CD4-positive, alpha-beta T cell treated with Interleukin-21 for 1 hour (primary cell): Measurements from ENCODE around the gene LDAF1.

Source experiments
- DNase-seq: peaks from one replicate; pipeline ENCODE4 v3.0.0-alpha.2; 2020

LDAF1 gene

DNA sequence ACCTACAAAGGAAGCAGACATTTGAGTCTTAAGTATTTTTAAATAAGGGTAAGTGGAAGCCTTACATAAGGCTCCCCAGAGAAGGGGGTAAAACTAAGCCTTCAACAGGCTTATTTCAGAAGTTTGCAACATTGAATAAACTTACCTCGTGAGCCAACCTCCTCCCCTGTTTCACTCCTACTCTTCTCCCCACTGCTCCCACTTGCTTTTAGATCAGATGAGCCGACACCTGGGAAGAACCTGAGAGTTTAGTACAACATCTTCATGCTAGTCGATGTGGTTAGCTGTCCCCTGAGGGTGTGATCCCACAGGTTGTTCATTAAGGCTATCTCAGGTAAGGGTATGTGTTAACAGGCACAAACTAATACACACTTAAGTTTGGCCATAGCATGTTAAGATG is 39.1 kb downstream of the LDAF1 start:
- DNase-seq = no peak

DNA sequence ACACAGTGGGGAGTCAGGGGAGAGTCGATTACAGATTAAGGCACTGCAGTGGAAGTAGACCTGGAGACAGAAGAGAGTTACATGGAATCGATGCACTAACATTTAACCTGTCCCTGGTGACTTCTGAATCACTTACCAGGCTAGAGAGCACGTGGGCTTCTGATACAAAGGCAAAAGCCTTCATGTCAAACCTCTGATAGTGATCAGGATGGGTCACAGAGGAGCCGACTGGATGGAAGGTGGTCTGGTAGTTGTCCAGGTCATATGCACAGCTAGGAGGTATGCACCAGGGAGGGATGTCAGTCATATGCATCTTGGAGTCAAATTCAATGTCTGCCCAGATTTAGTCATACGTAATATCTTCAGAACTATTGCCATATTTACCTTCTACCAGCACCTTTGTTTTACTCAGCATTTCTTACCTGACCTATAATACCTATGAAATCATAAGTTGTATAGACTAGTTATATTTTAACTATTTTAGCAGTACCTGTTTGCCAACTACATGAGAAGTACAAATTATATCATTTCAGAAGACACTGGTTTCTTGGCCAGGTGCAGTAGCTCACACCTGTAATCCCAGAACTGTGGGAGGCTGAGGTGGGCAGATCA is 41.2 kb downstream of the LDAF1 start:
- DNase-seq = no peak

DNA sequence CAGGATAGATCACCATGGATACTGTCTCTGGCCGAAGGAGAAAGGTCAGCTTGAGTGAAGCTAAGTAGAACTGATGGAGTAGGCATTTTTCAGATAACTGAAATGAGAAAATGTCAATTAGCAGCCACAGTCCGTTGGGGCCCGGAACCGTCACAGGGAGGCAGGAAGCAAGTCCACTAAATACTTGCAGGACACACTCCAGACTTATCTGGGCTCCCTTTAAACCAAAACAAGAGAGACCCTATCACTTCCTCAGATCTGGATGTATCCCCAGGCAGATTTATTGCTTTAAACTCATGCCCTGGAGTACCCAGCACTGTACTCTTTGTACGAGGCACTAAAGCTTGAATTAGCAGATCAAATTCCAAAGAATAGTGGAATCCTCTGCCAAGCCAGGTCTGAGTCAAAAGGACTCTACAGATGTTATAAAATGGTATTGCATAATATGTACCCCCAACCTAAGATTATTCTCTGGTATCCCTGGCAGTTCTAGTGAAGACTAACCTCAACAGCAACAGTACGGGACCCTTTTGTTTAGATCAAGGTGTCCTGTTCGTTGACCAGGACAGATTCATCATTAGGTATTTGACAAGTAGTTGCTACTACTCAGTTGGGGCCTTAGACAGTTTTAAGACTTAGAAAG is 44.8 kb downstream of the LDAF1 start:
- no peak for DNase-seq

DNA sequence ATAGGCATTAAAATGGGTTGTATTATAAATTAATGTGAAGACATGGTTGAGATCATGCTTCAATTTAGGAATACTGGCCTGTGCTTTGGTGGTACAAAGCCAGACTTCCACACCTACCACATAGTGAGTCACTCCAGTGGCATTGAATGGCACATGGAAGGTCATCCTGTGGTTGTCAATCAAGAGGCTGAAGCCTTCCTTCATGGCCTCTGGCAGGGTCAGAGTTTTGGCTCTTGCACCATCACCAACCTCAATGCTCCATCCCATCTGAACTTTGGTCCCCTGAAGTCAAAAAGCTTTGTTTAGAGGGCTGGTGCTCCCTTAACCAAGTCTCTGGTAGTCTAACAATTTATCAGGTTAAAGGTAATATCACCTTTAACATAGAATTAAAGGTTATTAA is 46.8 kb downstream of the LDAF1 start:
- no peak for DNase-seq

DNA sequence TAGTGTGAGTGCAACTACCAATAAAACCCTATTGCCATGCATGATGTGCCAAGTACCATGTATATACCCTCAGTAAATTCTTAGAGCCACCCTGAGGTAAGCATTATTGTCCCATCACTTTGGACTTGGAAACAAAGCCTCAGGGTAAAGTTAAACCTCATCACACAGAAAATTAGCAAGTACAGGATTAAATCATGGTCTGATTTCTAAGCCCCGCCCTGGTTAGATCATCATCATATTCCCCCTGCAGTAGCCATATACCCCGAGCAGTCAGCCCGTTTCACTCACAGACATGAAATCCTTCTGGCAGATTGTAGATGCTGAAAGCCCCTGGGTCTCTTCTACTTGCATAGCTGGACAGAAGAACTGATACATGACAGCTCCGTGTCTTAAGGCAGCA is 48.1 kb downstream of the LDAF1 start:
- DNase-seq = no peak

DNA sequence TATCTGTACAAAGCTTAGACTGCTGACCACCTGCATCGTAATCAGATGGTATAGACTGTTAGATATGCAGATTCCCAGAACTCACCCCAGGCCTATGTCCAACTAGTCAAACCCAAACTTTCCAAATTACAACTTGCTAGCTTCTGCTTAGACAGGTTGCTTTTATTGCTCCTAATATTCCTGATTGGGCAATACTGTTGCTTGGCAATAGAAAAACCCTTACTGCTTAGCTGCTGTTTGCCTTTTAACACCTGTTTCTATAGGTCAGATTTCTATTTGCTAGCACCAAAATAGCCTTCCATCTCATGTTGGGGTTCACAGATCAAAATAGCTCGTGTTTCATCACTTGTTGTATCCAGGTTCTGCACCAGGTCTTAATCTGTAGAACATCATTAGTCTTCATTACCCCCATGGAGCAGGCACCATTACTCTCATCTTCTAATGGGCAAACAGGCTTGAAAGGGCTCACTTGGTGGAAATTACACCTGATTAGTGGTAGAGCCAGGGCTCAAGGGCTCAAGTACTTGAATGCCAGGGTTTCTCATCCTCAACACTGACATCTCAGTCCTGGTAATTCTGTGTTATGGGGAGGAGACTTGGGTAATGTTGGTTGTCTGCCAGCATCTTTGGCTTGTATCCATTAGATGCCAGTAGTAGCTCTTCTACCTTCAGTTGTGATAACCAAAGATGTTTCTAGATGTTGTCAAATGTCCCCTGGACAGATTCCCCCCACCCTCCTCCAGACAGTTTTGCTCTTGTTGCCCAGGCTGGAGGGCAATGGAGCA is 50.2 kb downstream of the LDAF1 start:
- no peak for DNase-seq

DNA sequence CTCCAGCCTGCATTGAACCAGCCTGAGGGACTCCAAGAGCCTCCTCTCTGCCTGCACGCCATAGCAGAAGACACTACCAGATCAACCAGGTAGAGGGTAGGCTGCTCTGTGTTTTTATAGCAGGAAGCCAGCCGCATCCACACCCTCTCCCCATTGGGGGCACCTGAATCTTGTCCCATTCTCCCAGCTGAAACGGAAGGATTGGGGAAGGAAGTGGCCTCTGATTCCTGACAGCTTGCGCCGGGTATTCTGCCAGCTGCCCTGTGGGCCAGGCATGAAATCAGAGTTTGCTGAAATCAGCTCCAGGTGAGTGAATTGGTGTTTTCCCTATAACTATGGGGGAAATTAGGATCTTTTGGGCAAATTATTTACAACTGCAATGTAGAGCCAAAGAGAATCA is 53.0 kb downstream of the LDAF1 start, which contains the start of gene ZP2:
Gene ZP2 (minus strand): TSS at position 89 of the 400 bp plus-strand sequence. CDS start 27 bp downstream, at position 62.
- no peak for DNase-seq

DNA sequence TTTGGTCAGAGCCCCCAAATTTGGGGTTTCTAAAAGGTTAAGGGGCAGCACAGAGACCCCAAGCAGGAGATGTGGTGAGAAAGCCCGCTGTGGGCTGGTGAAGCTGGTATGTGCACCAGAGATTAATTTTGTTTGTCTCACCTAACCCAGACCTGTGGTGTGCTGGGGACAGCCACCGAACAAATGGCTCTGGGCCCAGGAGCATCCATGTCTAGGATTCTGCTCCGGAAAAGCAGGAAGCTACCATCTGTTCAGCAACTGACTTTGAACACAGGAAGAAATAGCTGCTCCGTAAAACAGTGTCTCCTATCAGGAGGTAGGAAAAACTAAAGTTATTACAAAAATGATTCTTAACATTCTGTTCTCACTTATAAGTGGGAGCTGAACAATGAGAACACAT is 55.6 kb downstream of the LDAF1 start:
- no peak for DNase-seq

DNA sequence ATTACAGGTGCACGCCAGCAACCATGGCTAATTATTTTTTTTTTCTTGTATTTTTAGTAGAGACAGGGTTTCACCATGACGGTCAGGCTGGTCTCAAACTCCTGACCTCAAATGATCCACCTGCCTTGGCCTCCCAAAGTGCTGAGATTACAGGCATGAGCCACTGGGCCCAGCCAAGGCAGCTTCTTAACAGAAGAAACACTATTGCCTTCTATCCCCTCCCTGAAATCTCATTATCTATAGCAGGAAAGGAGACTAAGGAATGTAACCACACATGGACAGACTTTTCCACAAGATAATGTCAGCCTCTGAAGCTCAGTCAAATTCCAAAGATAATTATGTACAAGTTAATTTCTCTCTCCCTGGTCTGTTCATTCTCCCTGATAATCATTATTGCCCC is 58.6 kb downstream of the LDAF1 start:
- no peak for DNase-seq

DNA sequence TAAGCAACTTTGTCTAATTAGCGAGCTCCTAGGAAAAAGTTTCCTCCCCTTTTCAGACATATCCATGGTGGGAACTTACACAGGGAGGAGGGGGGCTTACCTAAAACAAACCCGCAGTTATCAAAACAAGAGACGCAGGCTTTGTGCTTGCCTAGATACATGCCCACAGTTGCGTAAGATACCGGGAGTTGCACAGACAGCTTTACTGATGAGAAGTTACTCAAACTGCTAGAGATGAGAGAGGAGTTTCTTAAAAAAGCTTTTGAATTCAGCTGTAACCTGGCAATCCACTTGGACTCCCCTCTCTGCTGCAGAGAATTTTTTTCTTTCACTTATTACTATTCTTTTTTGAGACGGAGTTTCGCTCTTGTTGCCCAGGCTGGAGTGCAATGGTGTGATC is 59.7 kb downstream of the LDAF1 start:
- no peak for DNase-seq

DNA sequence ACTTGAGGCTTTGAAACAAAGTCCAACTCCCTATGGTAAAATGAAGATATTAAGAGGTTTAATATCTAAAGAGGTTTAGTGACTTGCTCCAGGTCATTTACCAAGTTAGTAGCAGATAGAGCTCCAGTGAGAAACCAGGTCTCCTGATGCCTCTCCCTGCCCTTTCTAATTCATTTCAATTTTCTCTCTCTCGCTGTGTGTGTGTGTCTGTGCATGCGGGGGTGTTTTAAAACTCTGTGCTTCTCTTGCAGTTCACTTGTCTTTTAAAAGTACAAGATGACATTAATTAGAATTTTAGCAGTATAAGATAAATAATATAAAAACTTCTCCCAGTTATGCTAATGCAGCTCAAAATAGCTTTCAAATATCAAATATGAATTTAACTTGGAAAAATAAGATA is 61.1 kb downstream of the LDAF1 start:
- no peak for DNase-seq

DNA sequence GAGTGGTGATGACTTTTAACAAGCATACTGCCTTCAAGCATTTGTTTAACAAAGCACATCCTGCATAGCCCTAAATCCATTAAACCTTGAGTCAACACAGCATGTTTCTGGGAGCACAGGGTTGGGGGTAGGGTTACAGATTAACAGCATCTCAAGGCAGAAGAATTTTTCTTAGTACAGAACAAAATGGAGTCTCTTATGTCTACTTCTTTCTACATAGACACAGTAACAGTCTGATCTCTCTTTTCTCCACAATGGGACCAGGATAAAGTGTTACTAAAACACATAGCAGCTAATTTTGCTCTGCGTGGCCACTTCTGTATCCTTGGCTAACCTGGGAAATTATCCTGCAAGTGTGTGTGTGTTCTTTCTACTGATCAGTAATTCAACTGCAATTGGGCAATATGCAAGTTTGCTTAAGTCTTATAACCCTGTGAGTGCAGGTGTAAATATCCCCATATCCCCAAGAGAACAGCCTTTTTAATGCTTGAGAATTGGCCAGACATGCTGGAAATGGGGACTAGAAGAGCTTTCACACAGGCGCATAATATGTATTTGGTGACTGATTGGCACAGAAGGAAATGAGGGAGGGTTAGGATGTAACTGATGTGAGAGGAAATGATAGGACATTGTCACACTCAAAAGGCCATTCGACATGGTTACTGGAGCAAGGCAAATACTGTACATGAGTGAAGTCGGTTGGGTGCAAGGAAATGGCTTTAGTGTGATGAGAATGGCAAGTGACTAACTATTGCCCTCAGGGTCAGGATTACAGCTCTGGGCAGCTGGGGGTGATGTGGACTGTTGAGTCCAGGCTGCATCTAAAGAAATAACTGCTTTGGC is 64.2 kb downstream of the LDAF1 start:
- no peak for DNase-seq

DNA sequence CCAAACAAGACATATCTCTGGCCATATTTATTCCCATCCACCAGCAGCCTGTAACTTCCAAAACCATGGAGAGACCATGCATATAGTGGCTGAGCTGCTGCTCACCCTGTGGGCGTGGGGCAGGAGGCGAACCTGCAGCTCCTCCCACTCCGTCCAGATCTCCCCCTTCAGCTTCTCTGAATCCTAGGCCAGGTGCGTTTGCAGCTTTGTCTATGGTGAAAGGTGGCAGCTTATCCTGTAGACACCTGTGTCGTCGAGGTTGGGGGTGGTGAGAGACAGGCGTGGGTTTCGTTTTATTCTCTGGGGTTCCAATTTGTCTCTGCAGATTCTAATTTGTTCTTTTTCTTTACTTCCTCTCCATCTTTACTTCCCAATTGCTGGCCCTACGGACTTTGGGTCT is 65.3 kb downstream of the LDAF1 start:
- DNase-seq = no peak

DNA sequence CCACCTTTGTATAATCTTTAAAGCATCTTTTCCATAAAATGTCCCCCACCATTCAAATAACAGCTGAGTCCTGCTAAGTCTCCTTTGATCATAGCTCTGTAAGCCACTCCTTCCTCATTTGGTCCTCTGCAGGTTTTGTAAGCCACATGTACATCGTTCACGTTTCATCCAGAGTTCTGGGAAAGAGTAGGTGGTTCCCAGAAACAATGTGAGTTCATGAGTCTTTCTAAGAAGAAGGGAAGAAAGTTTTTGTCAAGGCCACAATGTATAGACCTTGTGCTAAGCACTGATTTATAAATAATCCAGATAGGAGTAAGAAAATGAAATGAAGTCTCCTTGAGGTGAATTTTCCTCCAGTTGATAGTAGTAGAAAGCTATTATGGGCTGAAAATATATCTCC is 66.3 kb downstream of the LDAF1 start:
- no peak for DNase-seq

DNA sequence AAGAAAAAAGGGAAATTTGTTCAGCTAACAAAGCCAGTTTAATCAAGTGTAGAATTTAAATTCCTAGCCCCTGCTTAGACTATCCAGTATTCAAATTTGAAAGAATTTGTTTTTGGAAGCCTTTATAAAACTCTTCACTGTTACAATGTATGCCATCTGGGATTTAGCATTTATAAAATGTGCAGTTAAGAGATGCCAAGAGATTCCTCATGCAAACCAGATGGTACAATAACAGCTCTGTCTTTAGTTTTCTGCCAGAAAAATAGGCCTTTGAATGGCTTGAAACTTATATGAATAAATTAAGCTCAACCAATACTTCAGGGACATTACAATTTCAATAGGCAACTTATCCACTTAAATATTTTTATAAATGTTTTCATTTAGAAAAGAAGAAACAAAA is 68.3 kb downstream of the LDAF1 start:
- no peak for DNase-seq

DNA sequence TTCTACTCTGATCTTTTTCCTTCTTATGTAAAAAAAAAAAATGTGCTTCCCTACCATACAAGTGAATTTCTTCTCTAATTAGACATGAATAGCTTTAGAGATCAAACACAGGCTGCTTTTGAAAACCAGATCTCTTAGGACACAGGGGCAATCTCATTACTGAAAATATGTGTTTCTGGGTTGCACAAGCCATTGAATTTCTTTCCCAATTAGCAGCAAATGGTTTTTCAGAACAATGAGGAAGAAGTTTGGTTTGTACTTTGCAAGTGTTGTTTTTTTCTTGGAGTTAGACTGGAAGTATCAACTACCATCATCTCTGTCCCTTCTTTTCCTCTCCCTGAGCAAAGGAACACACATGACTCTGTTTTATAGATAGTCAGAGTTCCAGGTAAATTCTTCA is 69.4 kb downstream of the LDAF1 start:
- no peak for DNase-seq

DNA sequence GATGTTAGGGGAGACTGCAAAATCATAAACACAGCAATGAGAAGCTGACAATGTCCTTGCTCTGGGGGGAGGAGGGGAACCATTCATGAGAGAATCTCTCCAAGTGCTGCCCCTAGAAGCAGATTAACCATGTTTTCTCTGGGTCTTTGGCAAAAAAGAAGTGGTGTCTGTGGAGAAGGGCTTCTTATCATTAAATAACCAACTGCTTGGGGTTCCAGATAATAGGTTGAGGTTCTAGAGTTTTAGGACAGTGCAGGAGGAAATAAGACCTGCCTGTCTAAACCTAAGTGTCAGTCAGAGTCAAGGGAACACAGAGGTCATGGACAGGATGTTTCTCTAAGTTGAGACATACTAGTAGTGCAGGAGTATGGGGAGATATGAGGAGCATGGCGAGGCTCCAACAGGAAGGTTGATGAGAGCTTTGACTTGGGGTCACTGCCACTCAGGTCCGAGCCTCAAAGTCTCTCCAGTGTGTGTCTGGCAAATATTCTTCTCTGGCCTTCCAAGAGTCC is 69.9 kb downstream of the LDAF1 start:
- DNase-seq = no peak
